HEK293 (cell line): ENCODE results near the gene C3orf20.

ENCODE experiments used
- CTCF ChIA-PET: fragments of 350-600 bp; formaldehyde crosslinking; extraction: SDS; loops from one replicate; lab custom pipeline; 2021; ENCODE audit warnings: antibody characterized with exemption; lab: Yijun Ruan, JAX
- POLR2A ChIA-PET: fragments of 300-600 bp; formaldehyde crosslinking; extraction: SDS; loops from one replicate; lab custom pipeline; 2020; ENCODE audit warnings: antibody characterized with exemption, inconsistent platforms; lab: Yijun Ruan, JAX
- H3K27ac ChIP-seq: fragments of 200-500 bp; sonication (Bioruptor generic); 2 replicates; pipeline ENCODE4 v1.5.1; 2014; ENCODE audit warnings: low read depth, low read length, control low read depth, inconsistent platforms; ENCODE audit errors: extremely low read depth
- H3K36me3 ChIP-seq, 2 experiments: fragments of 200-500 bp in 1 of 2; sonication (Bioruptor generic) in 1 of 2; 1 replicate in 1 of 2; 2 replicates in 1 of 2; pipeline ENCODE4 v1.5.1; 2014 to 2017; ENCODE audit warnings: inconsistent platforms in 2 of 2, low read length in 2 of 2; ENCODE audit not compliant: control insufficient read depth in 2 of 2, insufficient read depth in 1 of 2
- H3K4me1 ChIP-seq: fragments of 200-500 bp; sonication (Bioruptor generic); 2 replicates; pipeline ENCODE4 v1.5.1; 2014; ENCODE audit warnings: mild to moderate bottlenecking, low read length, inconsistent platforms; ENCODE audit not compliant: control insufficient read depth, insufficient read depth
- H3K4me3 ChIP-seq: 2 replicates; pipeline ENCODE4 v1.5.1; 2011; ENCODE audit warnings: low read depth, mild to moderate bottlenecking, control low read depth, low read length, moderate library complexity
- H3K9me3 ChIP-seq: fragments of 200-500 bp; sonication (Bioruptor generic); 2 replicates; pipeline ENCODE4 v1.5.1; 2014; ENCODE audit warnings: low read depth, low read length, inconsistent platforms; ENCODE audit not compliant: control insufficient read depth, insufficient read depth
- HOXA7 ChIP-seq: sonication (generic); formaldehyde crosslinking; IDR thresholded peaks from 2 replicates; pipeline ENCODE4 v1.8.1; 2022; ENCODE audit warnings: missing genetic modification reagents, borderline replicate concordance
- HOXD13 ChIP-seq: sonication (generic); formaldehyde crosslinking; IDR thresholded peaks from 2 replicates; pipeline ENCODE4 v1.8.0; 2022; ENCODE audit warnings: missing genetic modification reagents, borderline replicate concordance
- KLF10 ChIP-seq: fragments of 450-650 bp; IDR thresholded peaks from 2 replicates; pipeline ENCODE4 v1.5.1; 2018; ENCODE audit warnings: missing biosample characterization, mild to moderate bottlenecking, missing genetic modification characterization
- MYNN ChIP-seq: fragments of 450-650 bp; formaldehyde crosslinking; IDR thresholded peaks from 2 replicates; pipeline ENCODE4 v1.5.1; 2016; ENCODE audit warnings: missing biosample characterization, missing genetic modification characterization, borderline replicate concordance
- MZF1 ChIP-seq: fragments of 450-650 bp; formaldehyde crosslinking; IDR thresholded peaks from 2 replicates; pipeline ENCODE4 v1.5.1; 2017; ENCODE audit warnings: missing biosample characterization, missing genetic modification characterization, borderline replicate concordance
- ZNF140 ChIP-seq: fragments of 450-650 bp; formaldehyde crosslinking; IDR thresholded peaks from 2 replicates; pipeline ENCODE4 v1.5.1; 2016; ENCODE audit warnings: missing biosample characterization, missing genetic modification characterization
- ZNF157 ChIP-seq: fragments of 450-650 bp; formaldehyde crosslinking; IDR thresholded peaks from 2 replicates; pipeline ENCODE4 v1.5.1; 2016; ENCODE audit warnings: missing biosample characterization, missing genetic modification characterization
- ZNF223 ChIP-seq: fragments of 450-650 bp; formaldehyde crosslinking; IDR thresholded peaks from 2 replicates; pipeline ENCODE4 v1.5.1; 2016; ENCODE audit warnings: missing biosample characterization, missing genetic modification characterization
- ZNF391 ChIP-seq: fragments of 450-650 bp; formaldehyde crosslinking; IDR thresholded peaks from 2 replicates; pipeline ENCODE4 v1.5.1; 2016; ENCODE audit warnings: low read depth, missing biosample characterization, missing genetic modification characterization, borderline replicate concordance
- ZNF521 ChIP-seq: fragments of 450-650 bp; formaldehyde crosslinking; IDR thresholded peaks from 2 replicates; pipeline ENCODE4 v1.5.1; 2017; ENCODE audit warnings: missing biosample characterization, mild to moderate bottlenecking, missing genetic modification characterization
- ZNF530 ChIP-seq: fragments of 450-650 bp; formaldehyde crosslinking; IDR thresholded peaks from 2 replicates; pipeline ENCODE4 v1.5.1; 2016; ENCODE audit warnings: low read depth, missing biosample characterization, missing genetic modification characterization
- ZNF585B ChIP-seq: fragments of 450-650 bp; formaldehyde crosslinking; IDR thresholded peaks from 2 replicates; pipeline ENCODE4 v1.5.1; 2016; ENCODE audit warnings: missing biosample characterization, missing genetic modification characterization
- ZNF623 ChIP-seq: fragments of 450-650 bp; formaldehyde crosslinking; IDR thresholded peaks from 2 replicates; pipeline ENCODE4 v1.5.1; 2016; ENCODE audit warnings: missing biosample characterization, missing genetic modification characterization
- ZNF624 ChIP-seq: fragments of 450-650 bp; formaldehyde crosslinking; IDR thresholded peaks from 2 replicates; pipeline ENCODE4 v1.5.1; 2017; ENCODE audit warnings: missing biosample characterization, missing genetic modification characterization
- ZNF701 ChIP-seq: fragments of 450-650 bp; formaldehyde crosslinking; IDR thresholded peaks from 2 replicates; pipeline ENCODE4 v1.5.1; 2016; ENCODE audit warnings: missing biosample characterization, missing genetic modification characterization
- ZNF707 ChIP-seq: fragments of 450-650 bp; formaldehyde crosslinking; IDR thresholded peaks from 2 replicates; pipeline ENCODE4 v1.5.1; 2016; ENCODE audit warnings: missing biosample characterization, missing genetic modification characterization
- ZNF76 ChIP-seq: fragments of 450-650 bp; formaldehyde crosslinking; IDR thresholded peaks from 2 replicates; pipeline ENCODE4; 2016; ENCODE audit warnings: low read depth, missing biosample characterization, missing genetic modification characterization, borderline replicate concordance
- ZNF792 ChIP-seq: fragments of 450-650 bp; formaldehyde crosslinking; IDR thresholded peaks from 2 replicates; pipeline ENCODE4 v1.5.1; 2016; ENCODE audit warnings: missing biosample characterization, missing genetic modification characterization
- TF ChIP-seq, protein P1 (sequence below): fragments of 450-650 bp; formaldehyde crosslinking; IDR thresholded peaks from 2 replicates; pipeline ENCODE4 v1.5.1; 2016; ENCODE audit warnings: missing biosample characterization, missing genetic modification characterization
- TF ChIP-seq, protein P2 (sequence below): fragments of 450-650 bp; formaldehyde crosslinking; IDR thresholded peaks from 2 replicates; pipeline ENCODE4 v1.5.1; 2016; ENCODE audit warnings: missing biosample characterization, missing genetic modification characterization
- TF ChIP-seq, protein P3 (sequence below): fragments of 450-650 bp; formaldehyde crosslinking; IDR thresholded peaks from 2 replicates; pipeline ENCODE4 v1.5.1; 2016; ENCODE audit warnings: missing biosample characterization, missing genetic modification characterization, borderline replicate concordance
- TF ChIP-seq, protein P4 (sequence below): fragments of 450-650 bp; formaldehyde crosslinking; IDR thresholded peaks from 2 replicates; pipeline ENCODE4; 2016; ENCODE audit warnings: missing biosample characterization, missing genetic modification characterization
- TF ChIP-seq, protein P5 (sequence below): fragments of 450-650 bp; formaldehyde crosslinking; IDR thresholded peaks from 2 replicates; pipeline ENCODE4 v1.5.1; 2017; ENCODE audit warnings: missing biosample characterization, missing genetic modification characterization

Gene C3orf20

DNA sequence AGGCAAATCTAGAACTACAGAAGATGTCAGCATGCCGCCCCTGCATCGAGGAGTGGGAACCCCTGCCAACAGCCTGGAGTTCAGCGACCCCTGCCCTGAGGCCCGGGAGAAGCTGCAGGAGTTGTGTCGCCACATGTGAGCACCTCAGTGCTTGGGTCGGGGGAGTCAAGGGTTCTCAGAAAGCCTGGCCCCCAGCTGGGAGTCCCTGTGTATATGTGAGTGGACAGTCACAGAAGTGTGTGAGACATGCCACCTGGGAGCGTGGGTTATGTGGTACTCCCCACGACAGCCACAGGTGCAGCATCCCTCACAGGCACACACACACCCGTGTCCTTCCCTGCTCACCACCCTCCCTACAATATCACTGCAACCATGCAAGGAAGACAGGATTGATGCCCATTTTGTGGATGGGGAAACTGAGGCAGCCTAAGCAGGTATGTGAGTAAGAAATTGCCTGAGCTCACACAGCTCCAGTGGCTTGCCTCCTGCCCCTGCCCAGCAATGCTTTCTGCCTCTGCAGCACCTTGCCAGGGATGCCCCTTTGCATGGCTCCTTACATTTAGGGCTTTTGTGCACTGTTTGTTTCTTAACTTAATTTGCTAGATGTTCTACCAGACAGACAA, 28.3 kb downstream of the C3orf20 start:
- Histone ChIP-seq H3K36me3 (peaks cover 0 to 6% of the 10 kb centered on the region in 2 experiments; a peak in 1 of 3 replicates), H3K4me3 (no peak overlapping the region), H3K4me1 (no peaks in the 10 kb centered on the region), H3K27ac (no peak overlapping the region), H3K9me3 (no peaks in the 10 kb centered on the region)
- TF ChIP-seq ZNF223 (tag by site-specific recombination): no peak
- no peak for TF ChIP-seq ZNF585B (tag by site-specific recombination)
- TF ChIP-seq, protein P1, sequence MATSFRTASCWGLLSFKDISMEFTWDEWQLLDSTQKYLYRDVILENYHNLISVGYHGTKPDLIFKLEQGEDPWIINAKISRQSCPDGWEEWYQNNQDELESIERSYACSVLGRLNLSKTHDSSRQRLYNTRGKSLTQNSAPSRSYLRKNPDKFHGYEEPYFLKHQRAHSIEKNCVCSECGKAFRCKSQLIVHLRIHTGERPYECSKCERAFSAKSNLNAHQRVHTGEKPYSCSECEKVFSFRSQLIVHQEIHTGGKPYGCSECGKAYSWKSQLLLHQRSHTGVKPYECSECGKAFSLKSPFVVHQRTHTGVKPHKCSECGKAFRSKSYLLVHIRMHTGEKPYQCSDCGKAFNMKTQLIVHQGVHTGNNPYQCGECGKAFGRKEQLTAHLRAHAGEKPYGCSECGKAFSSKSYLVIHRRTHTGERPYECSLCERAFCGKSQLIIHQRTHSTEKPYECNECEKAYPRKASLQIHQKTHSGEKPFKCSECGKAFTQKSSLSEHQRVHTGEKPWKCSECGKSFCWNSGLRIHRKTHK (tag by site-specific recombination): no peak
- TF ChIP-seq ZNF157: no peak
- no peak for TF ChIP-seq ZNF623 (tag by site-specific recombination)
- no peak for TF ChIP-seq ZNF530 (tag by site-specific recombination)
- no peak for TF ChIP-seq ZNF707 (tag by site-specific recombination)
- no peak for TF ChIP-seq MYNN (tag by site-specific recombination)
- CTCF ChIA-PET: no interaction called here
- POLR2A ChIA-PET: no interaction called here

DNA sequence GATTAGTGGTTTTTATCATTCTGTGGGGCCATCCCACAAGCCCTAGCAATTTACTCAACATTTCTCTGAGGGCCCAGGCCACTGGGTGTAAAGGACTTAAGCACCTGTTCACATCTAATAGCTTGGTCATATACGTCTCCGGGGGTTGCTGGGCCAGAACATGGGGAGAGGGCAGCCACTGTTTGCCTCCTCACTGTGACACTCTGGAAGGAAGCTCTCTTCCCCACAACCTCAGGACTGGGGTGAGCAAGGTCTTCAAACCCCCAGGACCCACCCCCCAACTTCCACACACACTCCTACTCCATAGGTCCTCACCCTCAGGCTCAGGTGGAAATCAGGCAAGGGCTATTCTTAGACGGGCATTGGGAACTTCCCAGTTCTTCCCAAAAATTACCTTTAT, 28.9 kb downstream of the C3orf20 start:
- Histone ChIP-seq H3K9me3 (no peaks in the 10 kb centered on the region), H3K27ac (no peak overlapping the region), H3K4me3 (no peak overlapping the region), H3K4me1 (no peaks in the 10 kb centered on the region), H3K36me3 (peaks cover 0 to 6% of the 10 kb centered on the region in 2 experiments; a peak in 1 of 3 replicates)
- CTCF ChIA-PET: no interaction called here
- no peak for TF ChIP-seq ZNF157
- no peak for TF ChIP-seq ZNF792
- no peak for TF ChIP-seq ZNF624
- TF ChIP-seq ZNF140 (tag by site-specific recombination): no peak
- TF ChIP-seq, protein P2, sequence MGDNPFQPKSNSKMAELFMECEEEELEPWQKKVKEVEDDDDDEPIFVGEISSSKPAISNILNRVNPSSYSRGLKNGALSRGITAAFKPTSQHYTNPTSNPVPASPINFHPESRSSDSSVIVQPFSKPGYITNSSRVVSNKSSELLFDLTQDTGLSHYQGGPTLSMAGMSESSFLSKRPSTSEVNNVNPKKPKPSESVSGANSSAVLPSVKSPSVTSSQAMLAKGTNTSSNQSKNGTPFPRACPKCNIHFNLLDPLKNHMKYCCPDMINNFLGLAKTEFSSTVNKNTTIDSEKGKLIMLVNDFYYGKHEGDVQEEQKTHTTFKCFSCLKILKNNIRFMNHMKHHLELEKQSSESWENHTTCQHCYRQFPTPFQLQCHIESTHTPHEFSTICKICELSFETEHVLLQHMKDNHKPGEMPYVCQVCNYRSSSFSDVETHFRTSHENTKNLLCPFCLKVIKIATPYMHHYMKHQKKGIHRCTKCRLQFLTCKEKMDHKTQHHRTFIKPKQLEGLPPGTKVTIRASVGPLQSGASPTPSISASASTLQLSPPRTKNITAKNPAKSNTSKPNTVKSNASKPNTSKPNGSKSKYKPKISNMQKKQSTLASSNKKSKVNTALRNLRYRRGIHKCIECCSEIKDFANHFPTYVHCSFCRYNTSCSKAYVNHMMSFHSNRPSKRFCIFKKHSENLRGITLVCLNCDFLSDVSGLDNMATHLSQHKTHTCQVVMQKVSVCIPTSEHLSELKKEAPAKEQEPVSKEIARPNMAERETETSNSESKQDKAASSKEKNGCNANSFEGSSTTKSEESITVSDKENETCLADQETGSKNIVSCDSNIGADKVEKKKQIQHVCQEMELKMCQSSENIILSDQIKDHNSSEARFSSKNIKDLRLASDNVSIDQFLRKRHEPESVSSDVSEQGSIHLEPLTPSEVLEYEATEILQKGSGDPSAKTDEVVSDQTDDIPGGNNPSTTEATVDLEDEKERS: no peak
- POLR2A ChIA-PET: no interaction called here

DNA sequence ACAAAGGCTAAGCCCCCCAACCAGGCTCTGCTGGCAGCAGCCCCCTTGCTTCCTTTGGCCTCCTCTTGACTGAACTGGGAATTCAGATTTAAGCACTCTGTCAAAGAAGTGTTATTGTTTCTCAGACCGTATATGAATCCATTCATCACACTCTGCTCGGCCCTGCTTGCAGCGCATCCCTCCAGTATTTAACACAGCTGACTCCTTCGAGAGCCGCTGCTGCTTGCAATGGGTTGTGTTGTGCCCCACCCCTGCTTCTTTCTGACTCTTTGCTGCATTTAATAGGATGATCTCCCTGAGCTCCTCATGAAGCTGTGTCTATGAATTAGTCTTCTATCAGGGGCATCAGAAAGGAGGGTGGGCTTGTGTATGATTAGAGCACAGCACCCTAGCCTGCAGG, 31.2 kb downstream of the C3orf20 start:
- Histone ChIP-seq H3K4me3 (no peak overlapping the region), H3K27ac (no peak overlapping the region), H3K36me3 (peaks cover 0 to 6% of the 10 kb centered on the region in 2 experiments; a peak in 1 of 3 replicates), H3K4me1 (no peaks in the 10 kb centered on the region), H3K9me3 (no peaks in the 10 kb centered on the region)
- POLR2A ChIA-PET: no interaction called here
- CTCF ChIA-PET: interaction anchor here (0.6 kb wide), 1 partner anchor 562 kb away, joined by 3 read pairs; no protein-coding TSS in a partner anchor
- TF ChIP-seq HOXD13 (no peak), ZNF624 (no peak), HOXA7 (no peak), ZNF701 (tag by site-specific recombination) (no peak), ZNF521 (no peak), KLF10 (tag by site-specific recombination) (no peak), MZF1 (tag by site-specific recombination) (no peak), ZNF391 (tag by site-specific recombination) (no peak), ZNF76 (tag by site-specific recombination) (no peak)
- TF ChIP-seq, protein P3, sequence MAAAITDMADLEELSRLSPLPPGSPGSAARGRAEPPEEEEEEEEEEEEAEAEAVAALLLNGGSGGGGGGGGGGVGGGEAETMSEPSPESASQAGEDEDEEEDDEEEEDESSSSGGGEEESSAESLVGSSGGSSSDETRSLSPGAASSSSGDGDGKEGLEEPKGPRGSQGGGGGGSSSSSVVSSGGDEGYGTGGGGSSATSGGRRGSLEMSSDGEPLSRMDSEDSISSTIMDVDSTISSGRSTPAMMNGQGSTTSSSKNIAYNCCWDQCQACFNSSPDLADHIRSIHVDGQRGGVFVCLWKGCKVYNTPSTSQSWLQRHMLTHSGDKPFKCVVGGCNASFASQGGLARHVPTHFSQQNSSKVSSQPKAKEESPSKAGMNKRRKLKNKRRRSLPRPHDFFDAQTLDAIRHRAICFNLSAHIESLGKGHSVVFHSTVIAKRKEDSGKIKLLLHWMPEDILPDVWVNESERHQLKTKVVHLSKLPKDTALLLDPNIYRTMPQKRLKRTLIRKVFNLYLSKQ (tag by site-specific recombination): no peak
- TF ChIP-seq, protein P4, sequence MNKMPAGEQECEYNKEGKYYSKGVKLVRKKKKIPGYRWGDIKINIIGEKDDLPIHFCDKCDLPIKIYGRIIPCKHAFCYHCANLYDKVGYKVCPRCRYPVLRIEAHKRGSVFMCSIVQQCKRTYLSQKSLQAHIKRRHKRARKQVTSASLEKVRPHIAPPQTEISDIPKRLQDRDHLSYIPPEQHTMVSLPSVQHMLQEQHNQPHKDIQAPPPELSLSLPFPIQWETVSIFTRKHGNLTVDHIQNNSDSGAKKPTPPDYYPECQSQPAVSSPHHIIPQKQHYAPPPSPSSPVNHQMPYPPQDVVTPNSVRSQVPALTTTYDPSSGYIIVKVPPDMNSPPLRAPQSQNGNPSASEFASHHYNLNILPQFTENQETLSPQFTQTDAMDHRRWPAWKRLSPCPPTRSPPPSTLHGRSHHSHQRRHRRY: no peak
- TF ChIP-seq, protein P5, sequence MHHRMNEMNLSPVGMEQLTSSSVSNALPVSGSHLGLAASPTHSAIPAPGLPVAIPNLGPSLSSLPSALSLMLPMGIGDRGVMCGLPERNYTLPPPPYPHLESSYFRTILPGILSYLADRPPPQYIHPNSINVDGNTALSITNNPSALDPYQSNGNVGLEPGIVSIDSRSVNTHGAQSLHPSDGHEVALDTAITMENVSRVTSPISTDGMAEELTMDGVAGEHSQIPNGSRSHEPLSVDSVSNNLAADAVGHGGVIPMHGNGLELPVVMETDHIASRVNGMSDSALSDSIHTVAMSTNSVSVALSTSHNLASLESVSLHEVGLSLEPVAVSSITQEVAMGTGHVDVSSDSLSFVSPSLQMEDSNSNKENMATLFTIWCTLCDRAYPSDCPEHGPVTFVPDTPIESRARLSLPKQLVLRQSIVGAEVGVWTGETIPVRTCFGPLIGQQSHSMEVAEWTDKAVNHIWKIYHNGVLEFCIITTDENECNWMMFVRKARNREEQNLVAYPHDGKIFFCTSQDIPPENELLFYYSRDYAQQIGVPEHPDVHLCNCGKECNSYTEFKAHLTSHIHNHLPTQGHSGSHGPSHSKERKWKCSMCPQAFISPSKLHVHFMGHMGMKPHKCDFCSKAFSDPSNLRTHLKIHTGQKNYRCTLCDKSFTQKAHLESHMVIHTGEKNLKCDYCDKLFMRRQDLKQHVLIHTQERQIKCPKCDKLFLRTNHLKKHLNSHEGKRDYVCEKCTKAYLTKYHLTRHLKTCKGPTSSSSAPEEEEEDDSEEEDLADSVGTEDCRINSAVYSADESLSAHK (tag by site-specific recombination): no peak
